Measurements from ENCODE around the gene GRIK3.

Gene GRIK3

GRCh38 chr1:36846357-36846756 lies 188.0 kb downstream of the GRIK3 start:
- DNase-seq = no peak

- DNase-seq = no peak
Measured at GRCh38 chr1:36845802-36846201, 188.5 kb downstream of the GRIK3 start.

GRCh38 chr1:36844917-36845316 lies 189.4 kb downstream of the GRIK3 start:
- DNase-seq = no peak

GRCh38 chr1:36843906-36844610 lies 190.3 kb downstream of the GRIK3 start:
- no peak for DNase-seq

GRCh38 chr1:36843027-36843426 lies 191.3 kb downstream of the GRIK3 start:
- DNase-seq = no peak

GRCh38 chr1:36842448-36842847 lies 191.9 kb downstream of the GRIK3 start:
- DNase-seq = no peak

GRCh38 chr1:36839485-36839884 lies 194.8 kb downstream of the GRIK3 start:
- no peak for DNase-seq

- no peak for DNase-seq
Measured at GRCh38 chr1:36838888-36839287, 195.4 kb downstream of the GRIK3 start.

GRCh38 chr1:36836916-36837315 lies 197.4 kb downstream of the GRIK3 start:
- DNase-seq = no peak

GRCh38 chr1:36836196-36836883 lies 198.0 kb downstream of the GRIK3 start:
- DNase-seq = no peak

GRCh38 chr1:36835696-36836095 lies 198.6 kb downstream of the GRIK3 start:
- no peak for DNase-seq

GRCh38 chr1:36835017-36835695 lies 199.2 kb downstream of the GRIK3 start:
- no peak for DNase-seq

- DNase-seq = no peak
Measured at GRCh38 chr1:36834586-36834985, 199.7 kb downstream of the GRIK3 start.

- no peak for DNase-seq
Measured at GRCh38 chr1:36831186-36831810, 203.0 kb downstream of the GRIK3 start.

- DNase-seq = no peak
Measured at GRCh38 chr1:36829961-36830360, 204.4 kb downstream of the GRIK3 start.

GRCh38 chr1:36829066-36829465 lies 205.2 kb downstream of the GRIK3 start:
- DNase-seq = no peak

- DNase-seq = no peak
Measured at GRCh38 chr1:36825226-36825625, 209.1 kb downstream of the GRIK3 start.

- no peak for DNase-seq
Measured at GRCh38 chr1:36824390-36824861, 209.9 kb downstream of the GRIK3 start.

GRCh38 chr1:36822648-36823047 lies 211.7 kb downstream of the GRIK3 start:
- DNase-seq = no peak

GRCh38 chr1:36821386-36821785 lies 212.9 kb downstream of the GRIK3 start:
- no peak for DNase-seq

GRCh38 chr1:36818771-36819170 lies 215.5 kb downstream of the GRIK3 start:
- DNase-seq = no peak

GRCh38 chr1:36816348-36816747 lies 218.0 kb downstream of the GRIK3 start:
- DNase-seq = no peak

GRCh38 chr1:36814774-36815173 lies 219.5 kb downstream of the GRIK3 start:
- DNase-seq = no peak

All from stimulated activated CD4-positive, alpha-beta T cell treated with anti-CD3 and anti-CD28 coated beads, Interleukin-2, amount 100 ng/mL, for 48 hours (primary cell).